SK-N-SH (cell line): ENCODE results near the gene C1orf50.
"Not testable (repeated sequence)": the region's sequence is repeated elsewhere in the genome, so short reads cannot be mapped to it uniquely, and the experiment has no call there.

Experiments used
- CHD2 ChIP-seq: fragments of 150-350 bp; IDR thresholded peaks from 2 replicates; pipeline ENCODE4 v1.6.1; 2018; ENCODE audit warnings: low read length; ENCODE audit not compliant: partially characterized antibody
- EP300 ChIP-seq, 2 experiments: IDR thresholded peaks; 2 replicates each; pipeline versions ENCODE4 v1.4.0 to v1.6.1; 2012; ENCODE audit warnings: borderline replicate concordance in 1 of 2, low read depth in 1 of 2, low read length in 1 of 2
- EZH2phosphoT487 ChIP-seq: fragments of 200-600 bp; sonication (generic); IDR thresholded peaks from 2 replicates; pipeline ENCODE4 v1.6.1; 2017; ENCODE audit warnings: low read depth, mixed run types, mild to moderate bottlenecking, antibody characterized with exemption, moderate library complexity, borderline replicate concordance
- MXI1 ChIP-seq: IDR thresholded peaks from 2 replicates; pipeline ENCODE4 v1.6.1; 2012; ENCODE audit warnings: mild to moderate bottlenecking, low read depth, low read length, improper control_type of control experiment
- POLR2AphosphoS5 ChIP-seq: IDR thresholded peaks from 2 replicates; pipeline ENCODE4 v1.6.1; 2012; ENCODE audit warnings: low read depth, low read length
- RAD21 ChIP-seq: IDR thresholded peaks from 2 replicates; pipeline ENCODE4 v1.6.1; 2012; ENCODE audit warnings: mild to moderate bottlenecking, low read length
- REST ChIP-seq: IDR thresholded peaks from 2 replicates; pipeline ENCODE4 v1.6.1; 2012; ENCODE audit warnings: mild to moderate bottlenecking, low read depth, low read length, moderate library complexity
- TF ChIP-seq, protein P1 (sequence below): fragments of 200-600 bp; sonication (generic); IDR thresholded peaks from 2 replicates; pipeline ENCODE4 v1.6.1; 2017; ENCODE audit warnings: antibody characterized with exemption, mild to moderate bottlenecking, moderate library complexity
- TF ChIP-seq, protein P2 (sequence below): IDR thresholded peaks from 2 replicates; pipeline ENCODE4 v1.4.0; 2012; ENCODE audit warnings: low read depth, borderline replicate concordance
- TF ChIP-seq, protein P3 (sequence below): IDR thresholded peaks from 2 replicates; pipeline ENCODE4 v1.4.0; 2012; ENCODE audit warnings: low read depth

DNA sequence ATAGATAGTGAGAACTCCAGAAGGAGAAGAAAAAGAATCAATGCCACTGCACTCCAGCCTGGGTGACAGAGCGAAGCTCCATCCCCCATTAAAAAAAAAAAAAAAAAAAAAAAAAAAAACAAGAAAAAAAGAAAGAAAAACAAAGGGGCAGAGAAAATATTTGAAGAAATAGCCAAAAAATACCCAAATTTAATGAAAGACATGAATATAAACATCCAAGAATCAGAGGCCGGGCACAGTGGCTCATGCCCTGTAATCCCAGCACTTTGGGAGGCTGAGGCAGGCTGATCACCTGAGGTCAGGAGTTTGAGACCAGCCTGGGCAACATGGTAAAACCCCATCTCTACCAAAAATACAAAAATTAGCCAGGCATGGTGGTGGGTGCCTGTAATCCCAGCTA is 44.6 kb upstream of the C1orf50 start:
- TF ChIP-seq, protein P1, sequence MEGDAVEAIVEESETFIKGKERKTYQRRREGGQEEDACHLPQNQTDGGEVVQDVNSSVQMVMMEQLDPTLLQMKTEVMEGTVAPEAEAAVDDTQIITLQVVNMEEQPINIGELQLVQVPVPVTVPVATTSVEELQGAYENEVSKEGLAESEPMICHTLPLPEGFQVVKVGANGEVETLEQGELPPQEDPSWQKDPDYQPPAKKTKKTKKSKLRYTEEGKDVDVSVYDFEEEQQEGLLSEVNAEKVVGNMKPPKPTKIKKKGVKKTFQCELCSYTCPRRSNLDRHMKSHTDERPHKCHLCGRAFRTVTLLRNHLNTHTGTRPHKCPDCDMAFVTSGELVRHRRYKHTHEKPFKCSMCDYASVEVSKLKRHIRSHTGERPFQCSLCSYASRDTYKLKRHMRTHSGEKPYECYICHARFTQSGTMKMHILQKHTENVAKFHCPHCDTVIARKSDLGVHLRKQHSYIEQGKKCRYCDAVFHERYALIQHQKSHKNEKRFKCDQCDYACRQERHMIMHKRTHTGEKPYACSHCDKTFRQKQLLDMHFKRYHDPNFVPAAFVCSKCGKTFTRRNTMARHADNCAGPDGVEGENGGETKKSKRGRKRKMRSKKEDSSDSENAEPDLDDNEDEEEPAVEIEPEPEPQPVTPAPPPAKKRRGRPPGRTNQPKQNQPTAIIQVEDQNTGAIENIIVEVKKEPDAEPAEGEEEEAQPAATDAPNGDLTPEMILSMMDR, result not testable (repeated sequence)
- not testable (repeated sequence) for TF ChIP-seq CHD2; POLR2AphosphoS5; EP300 (IDR thresholded peaks at IDR 0.05; ENCODE audit: borderline replicate concordance in 1 of 2, low read depth in 1 of 2, low read length in 1 of 2); RAD21; REST; EZH2phosphoT487; MXI1
- TF ChIP-seq, protein P2, sequence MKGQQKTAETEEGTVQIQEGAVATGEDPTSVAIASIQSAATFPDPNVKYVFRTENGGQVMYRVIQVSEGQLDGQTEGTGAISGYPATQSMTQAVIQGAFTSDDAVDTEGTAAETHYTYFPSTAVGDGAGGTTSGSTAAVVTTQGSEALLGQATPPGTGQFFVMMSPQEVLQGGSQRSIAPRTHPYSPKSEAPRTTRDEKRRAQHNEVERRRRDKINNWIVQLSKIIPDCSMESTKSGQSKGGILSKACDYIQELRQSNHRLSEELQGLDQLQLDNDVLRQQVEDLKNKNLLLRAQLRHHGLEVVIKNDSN, result not testable (repeated sequence)
- TF ChIP-seq, protein P3, sequence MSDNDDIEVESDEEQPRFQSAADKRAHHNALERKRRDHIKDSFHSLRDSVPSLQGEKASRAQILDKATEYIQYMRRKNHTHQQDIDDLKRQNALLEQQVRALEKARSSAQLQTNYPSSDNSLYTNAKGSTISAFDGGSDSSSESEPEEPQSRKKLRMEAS, result not testable (repeated sequence)
